ENCODE measurements around the gene CLDN9. TPM values are rescaled to one million over a fixed set of nuclear protein-coding genes. Genes with fewer than 3 reads are reported as not detected.

Gene CLDN9, protein sequence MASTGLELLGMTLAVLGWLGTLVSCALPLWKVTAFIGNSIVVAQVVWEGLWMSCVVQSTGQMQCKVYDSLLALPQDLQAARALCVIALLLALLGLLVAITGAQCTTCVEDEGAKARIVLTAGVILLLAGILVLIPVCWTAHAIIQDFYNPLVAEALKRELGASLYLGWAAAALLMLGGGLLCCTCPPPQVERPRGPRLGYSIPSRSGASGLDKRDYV
- under 1 TPM; 0.40 to 0.42 TPM for total RNA-seq
- long read RNA-seq = 0 reads

DNA sequence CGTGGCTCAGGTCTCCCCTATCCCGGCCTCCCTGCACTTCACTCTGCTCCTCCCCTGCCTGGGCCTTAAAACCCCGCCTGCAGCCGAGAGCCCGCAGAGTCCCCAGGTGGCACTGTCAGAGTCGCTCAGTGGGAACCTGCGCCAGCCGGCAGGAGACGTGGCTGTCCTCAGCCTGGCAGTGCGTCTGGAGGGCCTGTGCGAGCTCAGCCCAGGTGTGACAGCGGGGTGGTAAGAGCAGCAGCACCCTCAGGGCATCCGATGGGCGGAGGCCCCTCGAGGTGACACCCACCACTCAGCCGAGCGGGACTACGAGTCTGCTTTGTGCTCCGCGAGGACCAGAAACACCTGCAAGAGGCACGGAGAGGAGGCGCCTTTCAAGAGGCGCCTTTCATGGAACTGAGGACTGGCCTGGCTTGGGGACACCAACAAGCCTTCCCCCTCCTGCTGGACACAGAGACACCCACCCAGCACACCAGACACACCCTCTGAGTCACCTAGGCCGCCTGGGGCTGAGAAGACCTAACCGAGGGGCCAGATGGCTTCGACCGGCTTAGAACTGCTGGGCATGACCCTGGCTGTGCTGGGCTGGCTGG lies at the start of gene CLDN9:
TSS of gene CLDN9 (plus strand) at position 96 of the 593 bp plus-strand sequence. CDS start at position 536, 440 bp downstream.
- DNase-seq = peak in 1 of 2 donors; percentile 68
- ATAC-seq = peak; percentile 71
- intact Hi-C loops (cut with DNase I, micrococcal nuclease) = no loop called here

DNA sequence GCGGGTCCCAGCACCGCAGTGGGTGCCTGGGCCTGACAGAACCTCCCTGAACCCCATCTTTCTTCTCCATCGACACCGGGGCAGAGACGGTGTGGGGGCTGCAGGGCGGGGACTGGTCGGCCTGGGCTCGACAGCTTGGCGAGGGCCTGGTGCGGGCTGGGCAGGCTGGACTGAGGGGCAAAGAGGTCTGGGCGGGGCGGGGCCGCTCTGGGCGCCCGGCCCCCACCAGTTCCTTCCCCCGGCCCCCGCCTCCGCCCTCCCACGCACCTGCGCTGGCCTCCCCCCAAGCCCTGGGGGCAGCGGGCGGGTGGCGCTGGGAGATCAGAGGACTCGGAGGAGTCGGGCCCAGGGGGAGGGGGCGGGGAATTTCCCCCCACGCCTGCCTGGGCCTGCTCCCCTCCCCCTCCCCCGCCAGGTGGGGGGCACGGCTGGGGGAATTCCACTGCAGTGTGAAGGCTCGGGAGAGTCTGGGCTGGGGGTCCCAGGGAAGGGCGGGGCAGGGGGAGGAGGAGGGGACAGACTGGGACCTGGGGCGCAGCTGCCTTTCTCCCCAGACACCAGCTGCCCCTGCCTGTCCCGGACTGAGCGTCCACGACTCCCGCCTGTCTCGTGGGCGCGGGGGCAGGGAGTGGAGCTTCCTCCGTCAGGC lies 49.5 kb upstream of the CLDN9 start:
- ATAC-seq (no peak), DNase-seq (no peak)
- intact Hi-C loops (cut with DNase I, micrococcal nuclease) = no loop called here

DNA sequence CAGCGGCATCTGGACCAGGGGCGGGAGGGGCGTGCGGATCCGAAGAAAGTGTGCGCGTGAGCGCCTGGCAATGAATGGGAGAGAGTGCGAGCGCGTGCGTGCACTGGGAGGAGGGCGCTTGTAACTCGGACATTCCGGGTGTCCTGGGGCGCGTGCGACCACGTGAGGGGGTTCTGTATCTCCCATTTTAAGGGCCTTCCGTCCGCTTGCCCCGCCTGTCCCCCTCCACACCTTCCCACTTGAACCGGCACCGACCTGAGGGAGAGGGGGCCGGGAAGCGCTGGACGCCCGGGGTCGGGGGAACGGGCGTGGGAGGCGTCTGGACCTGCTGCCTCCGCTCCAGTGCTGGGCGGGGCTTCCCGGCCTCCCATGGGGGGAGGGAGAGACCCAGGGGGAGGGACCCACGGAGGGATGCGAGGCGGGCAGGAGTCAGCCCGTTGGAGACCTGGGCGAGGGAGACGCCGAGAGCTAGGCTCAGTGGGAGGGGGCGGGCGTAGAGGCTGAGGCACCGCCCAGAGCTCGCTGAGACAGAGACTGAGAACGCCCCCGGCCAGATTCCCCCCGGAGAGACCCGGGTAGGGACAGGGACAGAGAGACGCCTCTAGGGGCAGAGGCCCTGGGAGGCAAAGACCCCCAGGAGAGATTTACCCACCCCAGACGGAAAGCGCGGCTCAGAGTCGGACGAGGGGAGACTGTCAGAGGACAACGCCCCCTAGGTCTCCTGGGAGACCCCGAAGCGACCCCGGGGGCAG lies 48.8 kb upstream of the CLDN9 start, which contains the start of gene KREMEN2:
TSS of gene KREMEN2 (plus strand) at position 553 of the 752 bp plus-strand sequence. CDS start 246 bp downstream, outside the sequence.
- intact Hi-C loops (cut with DNase I, micrococcal nuclease) = no loop called here
- DNase-seq (peak; percentile 26 to 29), ATAC-seq (no peak)

DNA sequence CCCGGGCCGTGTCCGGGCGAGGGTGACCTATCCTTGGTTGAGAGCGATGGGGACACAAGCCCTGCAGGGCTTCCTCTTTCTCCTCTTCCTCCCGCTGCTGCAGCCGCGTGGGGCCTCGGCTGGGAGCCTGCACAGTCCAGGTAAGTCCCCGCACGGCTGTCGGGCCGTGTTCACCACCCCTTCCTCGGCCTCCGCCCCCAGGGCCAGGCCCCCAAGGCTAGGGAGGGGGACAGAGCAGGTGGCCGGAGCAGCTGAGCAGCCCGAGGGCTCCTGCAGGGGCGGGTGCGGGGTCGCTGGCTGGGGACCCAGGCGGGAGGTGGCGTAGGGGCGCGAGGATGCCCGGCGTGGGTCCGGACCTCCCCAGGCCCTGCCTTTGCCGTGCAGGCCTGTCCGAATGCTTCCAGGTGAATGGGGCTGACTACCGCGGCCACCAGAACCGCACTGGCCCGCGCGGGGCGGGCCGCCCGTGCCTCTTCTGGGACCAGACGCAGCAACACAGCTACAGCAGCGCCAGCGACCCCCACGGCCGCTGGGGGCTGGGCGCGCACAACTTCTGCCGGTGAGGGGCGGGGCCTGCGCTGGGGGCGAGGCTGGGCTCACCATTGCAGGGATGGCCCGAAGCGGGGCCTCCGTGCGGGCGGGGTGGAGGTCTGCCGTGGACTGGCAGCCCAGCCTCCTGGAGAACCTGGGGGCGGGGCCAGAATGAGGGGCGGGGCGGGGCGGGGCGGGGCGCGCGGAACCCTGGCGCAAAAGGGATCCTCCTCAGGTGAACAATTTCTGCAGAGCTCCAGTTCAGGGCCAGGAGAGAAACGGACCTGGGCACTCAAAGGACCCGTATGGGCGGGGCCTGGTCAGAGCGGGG lies 48.0 kb upstream of the CLDN9 start:
- ATAC-seq = peak; percentile 7
- peak; percentile 25 to 63 for DNase-seq

DNA sequence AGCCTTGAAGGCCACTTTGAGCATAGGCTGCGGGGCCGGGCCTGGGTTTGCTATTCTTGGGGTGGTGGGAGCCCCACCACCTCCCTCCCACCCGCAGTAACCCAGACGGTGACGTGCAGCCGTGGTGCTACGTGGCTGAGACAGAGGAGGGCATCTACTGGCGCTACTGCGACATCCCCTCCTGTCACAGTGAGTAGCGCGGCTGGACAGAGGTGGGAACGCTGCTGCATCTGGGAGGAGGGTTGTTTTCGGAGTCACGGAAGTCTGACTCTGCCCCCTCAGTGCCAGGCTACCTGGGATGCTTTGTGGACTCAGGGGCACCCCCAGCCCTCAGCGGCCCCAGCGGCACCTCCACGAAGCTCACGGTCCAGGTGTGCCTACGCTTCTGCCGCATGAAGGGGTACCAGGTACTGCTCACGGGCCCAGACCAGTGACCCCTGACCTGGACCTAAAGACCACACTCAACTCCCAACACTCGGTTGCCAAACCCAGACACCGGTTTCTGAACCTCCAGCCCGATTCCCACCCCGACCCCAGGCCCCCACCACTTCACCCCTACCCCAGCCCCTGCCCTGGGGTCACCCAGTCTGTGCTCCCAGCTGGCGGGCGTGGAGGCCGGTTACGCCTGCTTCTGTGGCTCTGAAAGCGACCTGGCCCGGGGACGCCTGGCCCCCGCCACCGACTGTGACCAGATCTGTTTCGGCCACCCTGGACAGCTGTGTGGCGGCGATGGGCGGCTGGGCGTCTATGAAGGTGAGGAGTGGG lies 46.5 kb upstream of the CLDN9 start:
- intact Hi-C loops (cut with DNase I, micrococcal nuclease) = no loop called here
- DNase-seq = no peak
- ATAC-seq = no peak

More for the DNA sequence above, 48.0 kb upstream of the CLDN9 start:
- intact Hi-C loops (cut with DNase I, micrococcal nuclease) = no loop called here

DNA sequence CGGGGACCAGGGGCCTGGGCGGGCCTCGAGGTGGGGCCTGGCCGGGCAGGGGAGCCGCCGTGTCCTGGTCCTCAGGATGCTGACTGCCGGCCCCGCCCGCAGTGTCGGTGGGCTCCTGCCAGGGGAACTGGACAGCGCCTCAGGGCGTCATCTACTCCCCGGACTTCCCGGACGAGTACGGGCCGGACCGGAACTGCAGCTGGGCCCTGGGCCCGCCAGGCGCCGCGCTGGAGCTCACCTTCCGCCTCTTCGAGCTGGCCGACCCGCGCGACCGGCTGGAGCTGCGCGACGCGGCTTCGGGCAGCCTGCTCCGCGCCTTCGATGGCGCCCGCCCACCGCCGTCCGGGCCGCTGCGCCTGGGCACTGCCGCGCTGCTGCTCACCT lies 45.9 kb upstream of the CLDN9 start:
- ATAC-seq (peak; percentile 1), DNase-seq (peak in 1 of 2 donors; percentile 46)
- intact Hi-C loops (cut with DNase I, micrococcal nuclease) = no loop called here

DNA sequence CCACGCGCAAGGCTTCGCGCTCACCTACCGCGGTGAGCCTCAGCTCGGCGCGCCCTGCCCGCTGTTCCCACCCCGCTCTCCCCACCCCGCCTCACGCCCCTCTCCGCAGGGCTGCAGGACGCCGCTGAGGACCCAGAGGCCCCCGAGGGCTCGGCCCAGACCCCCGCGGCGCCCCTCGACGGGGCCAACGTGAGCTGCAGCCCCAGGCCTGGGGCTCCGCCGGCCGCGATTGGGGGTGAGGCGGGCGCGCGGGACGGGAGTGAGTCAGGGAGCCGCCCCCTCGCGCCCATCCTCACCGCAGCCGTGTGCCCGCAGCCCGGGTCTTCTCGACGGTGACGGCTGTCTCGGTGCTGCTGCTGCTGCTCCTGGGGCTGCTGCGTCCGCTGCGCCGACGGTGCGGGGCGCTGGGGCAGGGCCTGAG lies 45.5 kb upstream of the CLDN9 start:
- intact Hi-C loops (cut with DNase I, micrococcal nuclease) = no loop called here
- no peak for ATAC-seq

DNA sequence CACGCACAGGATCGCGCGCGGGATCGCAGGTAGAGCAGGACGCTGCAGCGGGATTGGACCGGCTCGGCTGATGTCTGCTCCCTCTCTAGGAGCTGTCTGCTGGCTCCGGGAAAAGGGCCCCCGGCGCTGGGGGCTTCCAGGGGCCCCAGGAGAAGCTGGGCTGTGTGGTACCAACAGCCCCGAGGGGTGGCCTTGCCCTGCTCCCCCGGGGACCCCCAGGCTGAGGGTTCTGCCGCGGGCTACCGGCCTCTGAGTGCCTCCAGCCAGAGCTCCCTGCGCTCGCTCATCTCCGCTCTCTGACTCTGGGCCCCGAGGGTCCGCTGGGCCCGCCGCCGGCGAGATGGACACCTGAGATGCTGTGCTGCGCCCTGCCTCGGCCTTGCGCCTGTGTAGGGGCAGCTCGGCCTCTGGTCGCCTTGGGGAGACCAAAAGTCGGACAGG lies 45.0 kb upstream of the CLDN9 start:
- ATAC-seq (no peak), DNase-seq (no peak)
- intact Hi-C loops (cut with DNase I, micrococcal nuclease) = no loop called here

More for the DNA sequence above, 45.5 kb upstream of the CLDN9 start:
- no peak for DNase-seq

DNA sequence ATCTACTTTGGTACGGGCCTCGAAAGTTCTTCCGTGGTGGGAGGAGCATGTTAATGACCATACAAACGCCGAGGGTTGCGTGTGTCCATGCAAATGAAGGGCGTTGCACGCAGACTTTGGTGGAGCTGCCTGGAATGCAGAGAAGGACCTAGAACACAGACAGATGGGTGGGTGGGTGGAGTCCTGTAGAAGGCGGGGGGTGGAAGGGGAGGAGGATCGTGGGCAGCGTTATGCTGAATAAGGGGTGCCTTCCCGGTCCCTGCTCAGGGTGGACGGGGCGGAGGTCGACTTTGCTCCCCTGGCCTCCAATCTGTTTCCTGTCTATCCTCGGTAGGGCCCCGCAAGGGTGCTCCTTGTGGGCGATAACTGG lies 44.4 kb upstream of the CLDN9 start:
- intact Hi-C loops (cut with DNase I, micrococcal nuclease) = no loop called here
- ATAC-seq (peak; percentile 13), DNase-seq (peak; percentile 47 to 67)

DNA sequence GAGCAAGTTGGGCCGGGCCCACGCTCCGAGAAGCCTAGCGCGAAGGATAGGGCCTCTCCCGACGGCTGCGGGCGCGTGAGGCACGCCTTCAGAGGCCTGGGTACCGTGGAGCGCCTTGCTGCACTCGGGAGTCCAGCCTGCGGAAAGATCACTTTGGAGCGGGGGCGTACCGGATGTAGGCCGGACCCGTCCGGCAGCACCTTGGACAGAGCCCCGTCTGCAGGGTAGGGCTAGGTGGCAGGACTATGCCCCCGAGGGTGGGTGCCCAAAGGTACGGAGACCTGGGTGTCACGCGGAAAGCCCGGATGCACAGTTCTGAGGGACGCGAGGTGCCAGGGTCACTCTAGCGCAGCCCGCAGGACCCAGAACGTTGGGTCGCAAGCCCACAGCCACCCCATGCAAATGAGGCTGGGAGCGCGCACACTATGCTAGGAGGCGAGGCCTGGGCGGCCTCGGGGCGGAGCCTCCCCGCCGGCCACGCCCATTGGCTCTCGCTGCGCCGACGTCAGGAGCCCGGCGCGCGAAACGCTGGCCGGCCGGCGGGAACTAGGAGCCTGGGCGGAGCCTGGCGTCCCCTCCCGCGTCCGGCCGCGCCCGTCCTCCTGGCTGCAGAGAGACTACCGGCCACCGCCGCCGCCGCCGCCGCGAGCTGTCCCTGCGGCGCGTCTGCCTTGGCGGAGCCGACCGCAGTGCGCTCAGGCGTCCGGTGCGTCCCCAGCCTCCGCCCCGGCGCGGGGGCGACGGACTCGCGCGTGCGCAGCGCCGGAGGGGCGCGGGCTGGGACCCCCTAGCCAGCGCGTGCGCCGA lies 43.8 kb upstream of the CLDN9 start, which contains the start of gene PAQR4:
TSS of gene PAQR4 (plus strand) at position 611 of the 807 bp plus-strand sequence. CDS start 327 bp downstream, outside the sequence.
- intact Hi-C loops (cut with DNase I, micrococcal nuclease) = no loop called here
- ATAC-seq = peak; percentile 78
- DNase-seq = peak; percentile 85 to 88

DNA sequence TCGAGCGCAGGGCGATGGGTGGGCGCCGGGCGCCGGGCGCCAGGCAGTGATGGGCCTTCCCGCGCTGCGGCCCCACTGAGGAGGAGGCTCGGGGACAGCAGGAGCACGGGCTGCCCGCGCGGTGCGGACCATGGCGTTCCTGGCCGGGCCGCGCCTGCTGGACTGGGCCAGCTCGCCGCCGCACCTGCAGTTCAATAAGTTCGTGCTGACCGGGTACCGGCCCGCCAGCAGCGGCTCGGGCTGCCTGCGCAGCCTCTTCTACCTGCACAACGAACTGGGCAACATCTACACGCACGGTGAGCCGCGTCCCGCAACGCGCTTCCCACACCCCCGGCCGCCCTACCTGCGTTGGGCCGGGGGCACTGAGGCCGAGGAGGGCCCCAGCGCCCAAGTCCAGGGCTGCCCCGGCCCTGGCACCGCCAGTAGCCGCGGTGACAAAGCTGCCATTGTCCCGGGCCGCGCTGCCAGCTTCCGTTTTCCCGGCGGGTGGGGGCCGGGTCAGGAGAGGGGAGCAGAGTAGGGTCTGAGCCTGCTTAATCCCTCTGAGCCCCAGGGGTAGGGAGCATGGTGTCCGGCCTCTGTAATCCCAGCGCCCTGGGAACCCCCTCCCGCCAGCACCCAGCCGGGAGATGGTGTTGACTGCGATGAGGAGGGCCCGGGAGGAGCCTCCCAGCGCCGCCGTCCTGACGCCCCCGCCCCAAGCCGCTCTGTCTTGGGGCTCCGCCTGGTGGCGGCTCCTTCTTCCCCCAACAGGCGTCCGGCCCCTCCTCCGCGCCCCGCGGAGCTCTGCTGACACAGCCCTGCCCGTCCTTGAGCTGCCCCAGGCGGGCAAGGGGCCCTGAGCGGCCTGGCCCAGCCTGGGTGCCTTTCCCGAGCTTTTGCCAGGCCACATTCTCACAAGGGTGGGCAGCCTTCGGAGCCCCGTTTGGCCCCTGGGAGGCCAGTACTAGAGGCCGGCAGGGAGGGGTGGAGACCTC lies 42.9 kb upstream of the CLDN9 start:
- DNase-seq = peak; percentile 73 to 81
- ATAC-seq = peak; percentile 38
- intact Hi-C loops (cut with DNase I, micrococcal nuclease) = no loop called here

DNA sequence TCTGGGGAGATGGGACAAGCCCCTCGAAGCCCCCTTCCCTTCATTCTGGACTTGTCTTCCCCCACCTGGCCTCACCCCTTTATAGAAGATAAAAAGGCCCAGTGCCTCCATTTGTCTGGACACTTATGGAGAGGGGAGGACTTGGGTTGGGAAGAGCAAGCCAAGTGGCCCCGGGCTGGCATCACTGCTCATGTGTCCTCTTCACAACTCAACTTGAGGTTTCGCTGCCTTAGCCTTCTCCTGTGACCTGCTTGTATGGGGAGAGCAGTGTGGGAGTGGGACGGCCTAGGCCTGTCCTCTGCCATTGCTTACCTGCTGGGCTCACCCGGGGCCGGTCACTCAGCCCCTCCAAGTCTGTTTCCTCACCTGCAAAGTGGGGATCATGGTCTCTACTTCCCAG lies 42.2 kb upstream of the CLDN9 start:
- DNase-seq (no peak), ATAC-seq (no peak)
- intact Hi-C loops (cut with DNase I, micrococcal nuclease) = no loop called here

DNA sequence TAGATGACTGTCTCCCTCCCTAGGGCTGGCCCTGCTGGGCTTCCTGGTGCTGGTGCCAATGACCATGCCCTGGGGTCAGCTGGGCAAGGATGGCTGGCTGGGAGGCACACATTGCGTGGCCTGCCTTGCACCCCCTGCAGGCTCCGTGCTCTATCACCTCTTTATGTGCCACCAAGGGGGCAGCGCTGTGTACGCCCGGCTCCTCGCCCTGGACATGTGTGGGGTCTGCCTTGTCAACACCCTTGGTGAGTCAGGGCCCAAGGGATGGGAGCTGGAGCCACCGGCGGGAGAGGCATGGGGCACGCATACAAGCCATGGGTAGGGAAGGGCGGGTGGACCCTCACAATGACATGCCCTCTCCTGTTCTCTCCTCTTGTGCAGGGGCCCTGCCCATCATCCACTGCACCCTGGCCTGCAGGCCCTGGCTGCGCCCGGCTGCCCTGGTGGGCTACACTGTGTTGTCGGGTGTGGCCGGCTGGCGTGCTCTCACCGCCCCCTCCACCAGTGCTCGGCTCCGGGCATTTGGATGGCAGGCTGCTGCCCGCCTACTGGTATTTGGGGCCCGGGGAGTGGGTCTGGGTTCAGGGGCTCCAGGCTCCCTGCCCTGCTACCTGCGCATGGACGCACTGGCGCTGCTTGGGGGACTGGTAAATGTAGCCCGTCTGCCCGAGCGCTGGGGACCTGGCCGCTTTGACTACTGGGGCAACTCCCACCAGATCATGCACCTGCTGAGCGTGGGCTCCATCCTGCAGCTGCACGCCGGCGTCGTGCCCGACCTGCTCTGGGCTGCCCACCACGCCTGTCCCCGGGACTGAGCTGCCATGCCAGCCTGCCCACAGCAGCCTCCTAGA lies 41.4 kb upstream of the CLDN9 start:
- intact Hi-C loops (cut with DNase I, micrococcal nuclease) = no loop called here
- DNase-seq = no peak

DNA sequence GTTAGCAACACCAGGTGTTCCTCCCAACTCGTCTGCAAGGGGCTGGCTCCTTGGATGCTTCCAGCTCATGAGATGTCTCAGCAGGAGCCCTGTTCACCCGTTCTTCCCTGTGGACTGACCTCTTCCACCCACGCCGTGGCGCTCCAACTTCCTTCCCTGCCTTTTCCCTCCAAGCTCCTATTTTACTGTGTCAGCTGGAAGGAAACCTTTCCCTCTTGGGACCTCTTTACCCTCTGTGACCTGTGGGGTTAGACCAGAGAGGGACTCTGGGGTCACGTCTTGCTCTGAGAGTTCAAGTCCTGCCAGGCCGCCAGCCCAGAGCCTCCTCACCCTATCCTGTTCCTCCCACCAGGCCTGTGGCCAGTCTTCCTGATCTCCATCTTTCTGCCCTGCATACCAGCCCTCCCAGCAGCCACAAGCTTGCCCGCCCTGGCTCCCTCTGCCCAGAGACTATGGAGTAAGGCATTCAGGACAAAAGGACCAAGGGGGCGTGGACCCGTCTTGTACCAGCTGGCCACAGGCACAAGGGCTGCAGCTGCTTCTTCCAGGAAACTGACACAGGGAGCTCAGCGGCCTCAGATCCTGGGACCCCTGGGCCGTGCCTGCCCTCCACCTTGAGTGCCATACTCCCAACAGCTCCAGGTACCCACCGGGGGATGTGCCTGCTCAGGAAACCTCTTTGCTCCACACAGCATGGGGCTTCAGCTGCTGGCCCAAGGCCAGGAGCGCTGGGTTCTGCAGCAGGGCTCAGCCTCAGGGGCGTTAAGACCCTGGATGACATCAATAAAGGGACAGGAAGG lies 40.5 kb upstream of the CLDN9 start:
- ATAC-seq = no peak
- DNase-seq = no peak
- intact Hi-C loops (cut with DNase I, micrococcal nuclease) = no loop called here

More for the DNA sequence above, 41.4 kb upstream of the CLDN9 start:
- ATAC-seq = no peak
